GM06990 (cell line): ENCODE measurements around the gene RPL5.

Experiments
- DNase-seq: peaks from one replicate; pipeline ENCODE4 v3.0.0-alpha.2; 2011; ENCODE audit not compliant: insufficient read length; ENCODE audit errors: extremely low read depth
- H3K27me3 ChIP-seq: replicated peaks from 2 replicates; pipeline ENCODE4 v1.6.0; 2011; ENCODE audit warnings: low read length; ENCODE audit not compliant: control insufficient read depth, insufficient read depth
- H3K36me3 ChIP-seq: 2 replicates; pipeline ENCODE4 v1.5.1; 2011; ENCODE audit warnings: low read length; ENCODE audit not compliant: control insufficient read depth, insufficient read depth
- H3K4me3 ChIP-seq: replicated peaks from 2 replicates; pipeline ENCODE4 v1.5.1; 2011; ENCODE audit warnings: low read depth, mild to moderate bottlenecking, control low read depth, low read length
- TF ChIP-seq, protein P1 (sequence below): IDR thresholded peaks from 2 replicates; pipeline ENCODE4 v1.5.1; 2011; ENCODE audit warnings: low read length, control low read depth, mild to moderate bottlenecking, inconsistent platforms; ENCODE audit not compliant: insufficient read depth, poor library complexity, severe bottlenecking

Gene RPL5

GRCh38 chr1:92858564-92859399 lies 26.9 kb downstream of the RPL5 start:
- peak; percentile 48 for DNase-seq
- no peak overlapping the region; the same call in 1 of the 2 replicates for H3K4me3 ChIP-seq
- H3K36me3 ChIP-seq: no peaks in the 10 kb centered on the region
- no peaks in the 10 kb centered on the region for H3K27me3 ChIP-seq
- TF ChIP-seq, protein P1, sequence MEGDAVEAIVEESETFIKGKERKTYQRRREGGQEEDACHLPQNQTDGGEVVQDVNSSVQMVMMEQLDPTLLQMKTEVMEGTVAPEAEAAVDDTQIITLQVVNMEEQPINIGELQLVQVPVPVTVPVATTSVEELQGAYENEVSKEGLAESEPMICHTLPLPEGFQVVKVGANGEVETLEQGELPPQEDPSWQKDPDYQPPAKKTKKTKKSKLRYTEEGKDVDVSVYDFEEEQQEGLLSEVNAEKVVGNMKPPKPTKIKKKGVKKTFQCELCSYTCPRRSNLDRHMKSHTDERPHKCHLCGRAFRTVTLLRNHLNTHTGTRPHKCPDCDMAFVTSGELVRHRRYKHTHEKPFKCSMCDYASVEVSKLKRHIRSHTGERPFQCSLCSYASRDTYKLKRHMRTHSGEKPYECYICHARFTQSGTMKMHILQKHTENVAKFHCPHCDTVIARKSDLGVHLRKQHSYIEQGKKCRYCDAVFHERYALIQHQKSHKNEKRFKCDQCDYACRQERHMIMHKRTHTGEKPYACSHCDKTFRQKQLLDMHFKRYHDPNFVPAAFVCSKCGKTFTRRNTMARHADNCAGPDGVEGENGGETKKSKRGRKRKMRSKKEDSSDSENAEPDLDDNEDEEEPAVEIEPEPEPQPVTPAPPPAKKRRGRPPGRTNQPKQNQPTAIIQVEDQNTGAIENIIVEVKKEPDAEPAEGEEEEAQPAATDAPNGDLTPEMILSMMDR: peak; percentile 76

DNA sequence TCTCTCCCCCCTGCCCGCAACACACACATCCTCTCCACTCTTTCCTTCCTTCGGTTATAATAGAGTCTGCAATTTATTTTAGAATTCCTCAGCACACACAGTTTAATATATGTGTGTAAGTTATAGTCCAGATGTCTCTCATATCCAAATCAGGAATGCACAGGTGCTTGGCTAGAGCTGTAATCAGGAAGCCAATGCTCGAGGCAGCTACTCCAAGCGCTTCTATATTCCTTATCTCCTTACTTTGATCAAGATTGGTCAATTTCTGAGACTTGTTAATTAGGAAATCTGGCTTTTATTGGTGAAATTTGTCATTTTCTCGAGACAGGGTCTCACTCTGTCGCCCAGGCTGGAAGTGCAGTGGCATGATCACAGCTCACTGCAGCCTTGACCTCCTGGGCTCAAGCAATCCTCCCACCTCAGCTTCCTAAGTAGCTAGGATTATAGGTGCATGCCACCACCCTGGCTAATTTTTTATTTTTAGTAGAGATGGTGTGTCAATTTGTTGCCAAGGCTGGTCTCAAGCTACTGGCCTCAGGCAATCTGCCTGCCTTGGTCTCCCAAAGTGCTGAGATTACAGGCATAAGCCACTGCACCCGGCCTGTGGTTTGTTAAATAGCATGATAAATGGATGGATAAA lies 27.7 kb downstream of the RPL5 start:
- TF ChIP-seq, protein P1: no peak
- no peaks in the 10 kb centered on the region for H3K27me3 ChIP-seq
- no peaks in the 10 kb centered on the region for H3K36me3 ChIP-seq
- DNase-seq: no peak
- no peak overlapping the region; the same call in 1 of the 2 replicates for H3K4me3 ChIP-seq

- H3K36me3 ChIP-seq: no peaks in the 10 kb centered on the region
- H3K4me3 ChIP-seq: no peak overlapping the region
- DNase-seq: no peak
- H3K27me3 ChIP-seq: no peaks in the 10 kb centered on the region
- TF ChIP-seq, protein P1: no peak
These were observed 30.8 kb downstream of the RPL5 start for GRCh38 chr1:92862605-92863004.

- no peaks in the 10 kb centered on the region for H3K36me3 ChIP-seq
- DNase-seq: no peak
- TF ChIP-seq, protein P1: no peak
- H3K4me3 ChIP-seq: no peak overlapping the region
- H3K27me3 ChIP-seq: no peaks in the 10 kb centered on the region
These were observed 32.3 kb downstream of the RPL5 start for GRCh38 chr1:92864131-92864530.

DNA sequence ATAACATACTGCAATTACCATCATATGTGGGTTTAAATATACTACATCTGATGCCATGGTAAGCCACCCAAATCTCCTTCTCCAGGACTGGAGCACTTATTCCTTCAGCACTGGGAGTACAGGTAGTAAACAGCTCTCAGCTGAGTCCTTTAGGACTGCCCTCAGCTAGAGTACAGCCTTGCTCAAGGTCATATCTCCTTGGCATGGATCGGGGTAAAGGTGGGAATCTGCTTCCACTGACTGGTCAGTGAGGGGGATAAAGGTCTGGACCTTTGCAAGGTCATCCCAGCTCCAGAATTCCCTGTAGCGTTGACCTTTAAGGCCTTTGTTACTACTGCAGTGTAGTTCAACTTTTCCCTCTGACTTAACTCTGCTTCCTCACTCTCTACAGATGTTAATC lies 38.8 kb downstream of the RPL5 start:
- TF ChIP-seq, protein P1: no peak
- DNase-seq: no peak
- no peaks in the 10 kb centered on the region for H3K27me3 ChIP-seq
- H3K36me3 ChIP-seq: no peaks in the 10 kb centered on the region; the same call in 1 of the 2 replicates
- no peak overlapping the region for H3K4me3 ChIP-seq
